Peyer's patch (tissue), 4 donors: Measurements from ENCODE around the gene DNHD1. TPM values are rescaled to one million over a fixed set of nuclear protein-coding genes. Genes with fewer than 3 reads are reported as not detected.

Experiments
- DNase-seq, 3 donors: peaks; one replicate each; pipeline ENCODE4 v3.0.0-alpha.2; 2017 to 2019
- H3K27ac ChIP-seq, 4 donors: fragments of 200-600 bp; sonication (generic); one replicate each; pipeline ENCODE4 v1.5.1; 2016 to 2019
- H3K27me3 ChIP-seq, 2 donors: fragments of 200-600 bp; sonication (generic); one replicate each; pipeline ENCODE4 v1.5.1; 2019
- H3K36me3 ChIP-seq, 3 donors: fragments of 200-600 bp; sonication (generic); one replicate each; pipeline ENCODE4 v1.5.1; 2016 to 2019
- H3K4me1 ChIP-seq, 4 donors: fragments of 200-600 bp; sonication (generic); one replicate each; pipeline ENCODE4 v1.5.1; 2016 to 2019
- H3K4me3 ChIP-seq, 4 donors: fragments of 200-600 bp; sonication (generic); 1 replicate in 3 of 4; 2 replicates in 1 of 4; pipeline ENCODE4 v1.5.1; 2016 to 2019; ENCODE audit warnings: mild to moderate bottlenecking in 1 of 4
- H3K9me3 ChIP-seq, 4 donors: fragments of 200-600 bp; sonication (generic); one replicate each; pipeline ENCODE4 v1.5.1; 2016 to 2019; ENCODE audit warnings: mild to moderate bottlenecking in 1 of 4
- CTCF ChIP-seq, 6 experiments: fragments of 450-650 bp in 4 of 6; fragments of 200-600 bp in 2 of 6; sonication (generic) in 1 of 6; IDR thresholded peaks; one replicate each; pipeline ENCODE4 v1.5.1; 2017 to 2019; ENCODE audit warnings: antibody characterized with exemption in 6 of 6, mild to moderate bottlenecking in 3 of 6, moderate library complexity in 1 of 6
- POLR2A ChIP-seq, 2 donors: fragments of 450-650 bp; IDR thresholded peaks; one replicate each; pipeline ENCODE4 v1.5.1; 2017; ENCODE audit warnings: antibody characterized with exemption in 2 of 2, mild to moderate bottlenecking in 2 of 2, moderate library complexity in 2 of 2
- total RNA-seq, 4 donors: library from RNA; depleted of rRNA; stranded (reverse); fragments of >200 nt; gene quantifications; one replicate each; pipeline ENCODE4 v1.1.0, GENCODE V29; 2016

Gene DNHD1
- total RNA-seq = 10 to 100 TPM; 23.5 to 64.4 (median 52.0) TPM

GRCh38 chr11:6497069-6497839, at the start of gene DNHD1:
Gene DNHD1 (plus strand): TSS chr11:6497280. CDS start chr11:6498216, 936 bp downstream.
- Histone ChIP-seq H3K9me3 (no peaks in the 10 kb centered on the region), H3K36me3 (peaks cover 0 to 23% (median 0%) of the 10 kb centered on the region in 3 donors), H3K4me3 (peak within 1 kb of the TSS in 1 of 4 donors; percentile 19), H3K27me3 (no peaks in the 10 kb centered on the region), H3K27ac (no peak within 1 kb of the TSS), H3K4me1 (no peaks in the 10 kb centered on the region)
- DNase-seq = no peak
- TF ChIP-seq POLR2A (IDR thresholded peaks at IDR 0.05) (no peak), CTCF (IDR thresholded peaks at IDR 0.05) (no peak)

GRCh38 chr11:6448574-6448973, 48.5 kb upstream of the DNHD1 start:
- peaks cover 0 to 58% (median 0%) of the 10 kb centered on the region in 3 donors for H3K36me3 ChIP-seq
- no peaks in the 10 kb centered on the region for H3K27me3 ChIP-seq
- DNase-seq = no peak
- H3K4me1 ChIP-seq = no peaks in the 10 kb centered on the region
- no peaks in the 10 kb centered on the region for H3K9me3 ChIP-seq
- no peak overlapping the region for H3K27ac ChIP-seq
- TF ChIP-seq CTCF (IDR thresholded peaks at IDR 0.05) = no peak
- no peak for TF ChIP-seq POLR2A (IDR thresholded peaks at IDR 0.05)
- H3K4me3 ChIP-seq = no peak overlapping the region

GRCh38 chr11:6452219-6452618, 44.9 kb upstream of the DNHD1 start:
- no peak for TF ChIP-seq POLR2A (IDR thresholded peaks at IDR 0.05)
- TF ChIP-seq CTCF (IDR thresholded peaks at IDR 0.05) = no peak
- H3K27ac ChIP-seq = no peak overlapping the region
- no peaks in the 10 kb centered on the region for H3K4me1 ChIP-seq
- DNase-seq = no peak
- peaks cover 0 to 92% (median 0%) of the 10 kb centered on the region in 3 donors for H3K36me3 ChIP-seq
- H3K4me3 ChIP-seq = no peak overlapping the region
- no peaks in the 10 kb centered on the region for H3K9me3 ChIP-seq
- H3K27me3 ChIP-seq = no peaks in the 10 kb centered on the region

GRCh38 chr11:6453152-6453551, 43.9 kb upstream of the DNHD1 start:
- Histone ChIP-seq H3K36me3 (peaks cover 0 to 98% (median 0%) of the 10 kb centered on the region in 3 donors), H3K27me3 (no peaks in the 10 kb centered on the region), H3K4me1 (no peaks in the 10 kb centered on the region), H3K9me3 (no peaks in the 10 kb centered on the region), H3K4me3 (no peak overlapping the region), H3K27ac (no peak overlapping the region)
- no peak for DNase-seq
- TF ChIP-seq CTCF (IDR thresholded peaks at IDR 0.05) (no peak), POLR2A (IDR thresholded peaks at IDR 0.05) (no peak)

GRCh38 chr11:6455070-6455469, 42.0 kb upstream of the DNHD1 start:
- H3K27ac ChIP-seq = no peak overlapping the region
- peaks cover 0 to 91% (median 0%) of the 10 kb centered on the region in 3 donors for H3K36me3 ChIP-seq
- DNase-seq = no peak
- TF ChIP-seq POLR2A (IDR thresholded peaks at IDR 0.05) (no peak), CTCF (IDR thresholded peaks at IDR 0.05) (no peak)
- H3K9me3 ChIP-seq = no peaks in the 10 kb centered on the region
- no peak overlapping the region for H3K4me3 ChIP-seq
- no peaks in the 10 kb centered on the region for H3K27me3 ChIP-seq
- no peaks in the 10 kb centered on the region for H3K4me1 ChIP-seq
